Bronchial epithelial cell (primary cell): ENCODE data around the gene CAB39. TPM values are rescaled to one million over a fixed set of nuclear protein-coding genes. Genes with fewer than 3 reads are reported as not detected.
"Not testable (repeated sequence)": the region's sequence is repeated elsewhere in the genome, so short reads cannot be mapped to it uniquely, and the experiment has no call there.

ENCODE experiments used
- DNase-seq: peaks from one replicate; pipeline ENCODE4 v3.0.0-alpha.2; 2010; ENCODE audit warnings: low read depth
- FAIRE-seq: peaks from 2 replicates; lab custom pipeline; 2011; peaks lifted over from hg19 to GRCh38; lab: Jason Lieb, UNC
- H3K27me3 ChIP-seq: 2 replicates; pipeline ENCODE4 v1.5.1; 2011; ENCODE audit warnings: low read length; ENCODE audit not compliant: control insufficient read depth, insufficient read depth
- H3K36me3 ChIP-seq: 2 replicates; pipeline ENCODE4 v1.5.1; 2011; ENCODE audit warnings: low read length; ENCODE audit not compliant: control insufficient read depth, insufficient read depth
- H3K4me3 ChIP-seq: 2 replicates; pipeline ENCODE4 v1.5.1; 2011; ENCODE audit warnings: mild to moderate bottlenecking, low read depth, low read length, control low read depth
- total RNA-seq: library from RNA; depleted of rRNA; stranded (reverse); fragments of >200 nt; gene quantifications from 2 replicates; pipeline ENCODE4 v1.2.1, GENCODE V29; 2014
- TF ChIP-seq, protein P1 (sequence below): IDR thresholded peaks from 2 replicates; pipeline ENCODE4 v1.5.1; 2011; ENCODE audit warnings: mild to moderate bottlenecking, moderate library complexity, low read length, control low read depth, inconsistent platforms; ENCODE audit not compliant: insufficient read depth, severe bottlenecking

CAB39 gene
- total RNA-seq, 1 donor from 2014 or later: 87.4 TPM

DNA sequence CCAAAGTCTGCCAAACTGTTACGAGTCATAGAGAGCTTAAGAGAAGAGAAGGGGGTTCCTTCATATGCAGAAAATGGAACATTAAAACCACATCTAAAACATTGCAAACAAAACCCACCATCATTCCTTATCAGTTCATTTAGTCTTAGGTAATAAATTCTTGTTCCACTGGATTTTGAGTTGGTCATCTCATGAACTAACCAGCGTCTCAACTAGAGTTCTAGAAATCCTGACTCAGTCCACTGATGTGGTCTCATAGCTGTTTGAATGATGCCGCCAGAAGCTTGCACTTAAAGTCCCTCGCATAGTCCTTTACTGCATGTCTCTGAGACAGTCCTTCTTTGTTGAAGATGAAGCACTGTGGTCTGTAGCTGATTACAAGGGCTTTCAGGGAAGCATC is 15.0 kb upstream of the CAB39 start:
- H3K36me3 ChIP-seq: no peaks in the 10 kb centered on the region
- H3K27me3 ChIP-seq: no peaks in the 10 kb centered on the region
- TF ChIP-seq, protein P1, sequence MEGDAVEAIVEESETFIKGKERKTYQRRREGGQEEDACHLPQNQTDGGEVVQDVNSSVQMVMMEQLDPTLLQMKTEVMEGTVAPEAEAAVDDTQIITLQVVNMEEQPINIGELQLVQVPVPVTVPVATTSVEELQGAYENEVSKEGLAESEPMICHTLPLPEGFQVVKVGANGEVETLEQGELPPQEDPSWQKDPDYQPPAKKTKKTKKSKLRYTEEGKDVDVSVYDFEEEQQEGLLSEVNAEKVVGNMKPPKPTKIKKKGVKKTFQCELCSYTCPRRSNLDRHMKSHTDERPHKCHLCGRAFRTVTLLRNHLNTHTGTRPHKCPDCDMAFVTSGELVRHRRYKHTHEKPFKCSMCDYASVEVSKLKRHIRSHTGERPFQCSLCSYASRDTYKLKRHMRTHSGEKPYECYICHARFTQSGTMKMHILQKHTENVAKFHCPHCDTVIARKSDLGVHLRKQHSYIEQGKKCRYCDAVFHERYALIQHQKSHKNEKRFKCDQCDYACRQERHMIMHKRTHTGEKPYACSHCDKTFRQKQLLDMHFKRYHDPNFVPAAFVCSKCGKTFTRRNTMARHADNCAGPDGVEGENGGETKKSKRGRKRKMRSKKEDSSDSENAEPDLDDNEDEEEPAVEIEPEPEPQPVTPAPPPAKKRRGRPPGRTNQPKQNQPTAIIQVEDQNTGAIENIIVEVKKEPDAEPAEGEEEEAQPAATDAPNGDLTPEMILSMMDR: no peak
- no peak for DNase-seq
- FAIRE-seq: no peak
- H3K4me3 ChIP-seq: no peak overlapping the region

DNA sequence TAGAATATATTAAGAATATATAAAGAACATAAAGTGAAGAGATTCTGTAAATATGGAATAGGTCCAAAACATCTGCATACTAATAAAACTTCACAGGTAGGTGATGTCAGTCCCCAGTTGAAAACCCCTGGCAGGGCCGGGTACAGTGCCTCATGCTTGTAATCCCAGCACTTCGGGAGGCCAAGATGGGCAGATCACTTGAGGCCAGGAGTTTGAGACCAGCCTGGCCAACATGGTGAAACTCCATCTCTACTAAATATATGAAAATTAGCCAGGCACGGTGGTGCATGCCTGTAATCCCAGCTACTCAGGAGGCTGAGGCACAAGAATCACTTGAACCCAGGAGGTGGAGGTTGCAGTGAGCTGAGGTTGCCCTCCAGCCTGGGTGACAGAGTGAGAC is 13.9 kb upstream of the CAB39 start:
- not testable (repeated sequence) for FAIRE-seq, H3K36me3 ChIP-seq, H3K27me3 ChIP-seq, H3K4me3 ChIP-seq, DNase-seq

- H3K4me3 ChIP-seq: no peak overlapping the region
- FAIRE-seq (no peak), DNase-seq (peak; percentile 64)
- no peaks in the 10 kb centered on the region for H3K27me3 ChIP-seq
- TF ChIP-seq, protein P1: no peak
- H3K36me3 ChIP-seq: no peaks in the 10 kb centered on the region
Measured at GRCh38 chr2:230700447-230700846, 12.2 kb upstream of the CAB39 start.

GRCh38 chr2:230701308-230701707 is 11.3 kb upstream of the CAB39 start:
- TF ChIP-seq, protein P1: no peak
- no peaks in the 10 kb centered on the region for H3K27me3 ChIP-seq
- no peaks in the 10 kb centered on the region for H3K36me3 ChIP-seq
- FAIRE-seq: no peak
- DNase-seq: no peak
- no peak overlapping the region for H3K4me3 ChIP-seq

- not testable (repeated sequence) for H3K36me3 ChIP-seq, H3K27me3 ChIP-seq, H3K4me3 ChIP-seq, DNase-seq, FAIRE-seq
Measured at GRCh38 chr2:230702457-230702856, 10.2 kb upstream of the CAB39 start.

- DNase-seq (no peak), FAIRE-seq (no peak)
- TF ChIP-seq, protein P1: no peak
- no peaks in the 10 kb centered on the region for H3K27me3 ChIP-seq
- H3K4me3 ChIP-seq: no peak overlapping the region
- H3K36me3 ChIP-seq: no peaks in the 10 kb centered on the region
Measured at GRCh38 chr2:230703514-230703913, 9.1 kb upstream of the CAB39 start.

- Histone ChIP-seq H3K27me3 (no peaks in the 10 kb centered on the region), H3K36me3 (no peaks in the 10 kb centered on the region), H3K4me3 (no peak overlapping the region)
- FAIRE-seq: no peak
- TF ChIP-seq, protein P1: no peak
- DNase-seq: peak; percentile 81
Measured at GRCh38 chr2:230706053-230706521, 6.6 kb upstream of the CAB39 start.
